Neuronal stem cell (in vitro differentiated cells): ENCODE results near the gene GDPD3.
A peak's percentile ranks its signal among the peaks of the same experiment; 100 is the strongest.

Experiments used
- DNase-seq: peaks from one replicate; pipeline ENCODE4 v3.0.0-alpha.2; 2013; ENCODE audit warnings: low spot score
- H2AFZ ChIP-seq: one replicate; pipeline ENCODE4 v1.6.1; 2013; ENCODE audit warnings: mild to moderate bottlenecking, low read length, inconsistent platforms
- H2AK5ac ChIP-seq: 2 replicates; pipeline ENCODE4 v1.6.1; 2013; ENCODE audit warnings: low read depth, mild to moderate bottlenecking, inconsistent platforms, low read length, moderate library complexity, mixed read lengths
- H2BK120ac ChIP-seq: 2 replicates; pipeline ENCODE4 v1.6.1; 2013; ENCODE audit warnings: low read depth, mild to moderate bottlenecking, inconsistent platforms, low read length, moderate library complexity, mixed read lengths
- H2BK12ac ChIP-seq: one replicate; pipeline ENCODE4 v1.6.1; 2013; ENCODE audit warnings: low read length, inconsistent platforms
- H2BK15ac ChIP-seq: 2 replicates; pipeline ENCODE4 v1.6.1; 2013; ENCODE audit warnings: mild to moderate bottlenecking, low read length, inconsistent platforms, mixed read lengths
- H2BK5ac ChIP-seq: one replicate; pipeline ENCODE4 v1.6.1; 2013; ENCODE audit warnings: inconsistent platforms, mild to moderate bottlenecking, low read length, moderate library complexity
- H3K14ac ChIP-seq: one replicate; pipeline ENCODE4 v1.6.1; 2013; ENCODE audit warnings: low read length, inconsistent platforms
- H3K18ac ChIP-seq: 2 replicates; pipeline ENCODE4 v1.6.1; 2013; ENCODE audit warnings: low read length, inconsistent platforms
- H3K23ac ChIP-seq: 2 replicates; pipeline ENCODE4 v1.6.1; 2013; ENCODE audit warnings: low read depth, mild to moderate bottlenecking, mixed read lengths, low read length, inconsistent platforms; ENCODE audit not compliant: poor library complexity
- H3K27ac ChIP-seq: replicated peaks from 3 replicates; pipeline ENCODE4 v1.5.1; 2013; ENCODE audit warnings: low read length, inconsistent platforms
- H3K27me3 ChIP-seq, 3 experiments: 2 replicates each; pipeline ENCODE4 v1.6.1; 2013; ENCODE audit warnings: low read length in 3 of 3, mild to moderate bottlenecking in 2 of 3, inconsistent platforms in 1 of 3, low read depth in 1 of 3, mixed read lengths in 1 of 3, moderate library complexity in 1 of 3; ENCODE audit not compliant: control insufficient read depth in 3 of 3, insufficient read depth in 3 of 3
- H3K36me3 ChIP-seq, 2 donors: replicated peaks in 1 of 2; 2 replicates each; pipeline ENCODE4 v1.6.1; 2013; ENCODE audit warnings: low read length in 2 of 2; ENCODE audit not compliant: control insufficient read depth in 2 of 2, insufficient read depth in 2 of 2
- H3K4ac ChIP-seq: 2 replicates; pipeline ENCODE4 v1.6.1; 2013; ENCODE audit warnings: inconsistent platforms, mild to moderate bottlenecking, low read length, moderate library complexity
- H3K4me1 ChIP-seq, 2 donors: 1 replicate in 1 of 2; 2 replicates in 1 of 2; pipeline ENCODE4 v1.6.1; 2013; ENCODE audit warnings: low read length in 2 of 2, low read depth in 1 of 2; ENCODE audit not compliant: control insufficient read depth in 2 of 2, insufficient read depth in 1 of 2
- H3K4me2 ChIP-seq: one replicate; pipeline ENCODE4 v1.6.1; 2013; ENCODE audit warnings: mild to moderate bottlenecking, low read length, inconsistent platforms; ENCODE audit not compliant: insufficient read depth, poor library complexity, severe bottlenecking
- H3K4me3 ChIP-seq, 2 donors: 2 replicates each; pipeline ENCODE4 v1.5.1; 2013; ENCODE audit warnings: low read length in 2 of 2, mild to moderate bottlenecking in 2 of 2, inconsistent platforms in 1 of 2, moderate library complexity in 1 of 2
- H3K79me1 ChIP-seq: one replicate; pipeline ENCODE4 v1.6.1; 2013; ENCODE audit warnings: low read depth, mild to moderate bottlenecking, inconsistent platforms, low read length, moderate library complexity
- H3K9ac ChIP-seq: one replicate; pipeline ENCODE4 v1.6.1; 2013; ENCODE audit warnings: mild to moderate bottlenecking, low read depth, low read length, inconsistent platforms; ENCODE audit not compliant: poor library complexity
- H3K9me3 ChIP-seq, 2 donors: replicated peaks in 1 of 2; 2 replicates each; pipeline versions ENCODE3 to v1.6.1; 2013; ENCODE audit warnings: low read length in 2 of 2, mild to moderate bottlenecking in 2 of 2, inconsistent platforms in 1 of 2, low read depth in 1 of 2, mixed read lengths in 1 of 2, moderate library complexity in 1 of 2; ENCODE audit not compliant: control insufficient read depth in 2 of 2, insufficient read depth in 1 of 2
- H4K8ac ChIP-seq: one replicate; pipeline ENCODE4 v1.6.1; 2013; ENCODE audit warnings: low read depth, mild to moderate bottlenecking, inconsistent platforms, low read length, moderate library complexity
- H4K91ac ChIP-seq: one replicate; pipeline ENCODE4 v1.6.1; 2013; ENCODE audit warnings: low read length, low read depth, mild to moderate bottlenecking, inconsistent platforms; ENCODE audit not compliant: poor library complexity
- WGBS, 2 donors: extraction: QIAGEN DNeasy Blood & Tissue Kit; methylation state at CpG; one replicate each; pipeline ENCODE4 v1.1.7; 2013; ENCODE audit warnings: missing lambda C conversion rate in 2 of 2, mixed read lengths in 1 of 2; ENCODE audit not compliant: insufficient read length in 2 of 2, insufficient replicate concordance in 1 of 2; ENCODE audit errors: extremely low coverage in 2 of 2; 5-methylcytosine and 5-hydroxymethylcytosine counted together

The GDPD3 gene

DNA sequence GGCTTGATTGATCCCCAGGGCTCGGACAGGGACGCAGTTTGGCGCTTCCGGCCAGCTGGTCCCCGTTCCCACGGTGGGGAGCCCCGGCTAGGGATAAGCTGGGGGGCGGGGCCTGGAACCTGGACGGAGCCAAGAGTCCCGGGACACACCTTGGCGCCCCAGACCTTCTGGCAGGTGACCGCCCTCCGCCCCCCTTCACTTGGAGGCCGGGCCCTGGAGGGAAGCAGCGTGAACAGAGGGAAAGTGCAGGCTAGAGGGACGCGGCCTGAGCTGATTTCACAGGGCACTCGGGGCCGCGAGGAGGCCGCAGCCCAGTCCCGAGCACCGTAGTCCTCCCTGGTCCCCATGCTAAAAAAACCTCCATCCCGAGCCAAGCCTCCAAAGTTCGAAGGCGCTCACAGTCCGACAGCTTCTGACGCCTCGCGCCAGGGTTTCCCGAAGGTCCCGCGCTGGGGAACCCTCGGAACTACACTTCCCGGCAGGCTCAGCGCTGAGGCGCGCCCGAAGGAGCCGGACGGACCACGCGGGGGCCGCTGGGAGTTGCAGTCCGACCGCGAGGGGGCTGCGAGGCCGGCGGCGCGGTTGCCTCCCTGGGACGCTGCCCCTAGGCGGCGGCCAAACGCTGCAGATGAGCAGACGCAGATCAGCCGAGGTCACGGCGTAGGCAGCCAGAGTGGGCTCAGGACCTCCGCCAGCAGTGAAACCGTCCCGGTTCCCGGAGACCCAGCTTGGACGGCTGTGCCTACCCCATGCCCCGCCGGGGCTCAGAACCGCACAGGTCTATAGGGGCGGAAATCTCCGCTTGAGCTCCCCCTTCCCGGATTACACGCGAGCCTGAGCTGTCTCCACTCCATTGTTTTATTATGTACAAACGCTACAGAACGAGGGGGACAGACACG is 21.6 kb downstream of the GDPD3 start, which contains the start of gene TBX6:
Gene TBX6 (minus strand): TSS at position 451 of the 899 bp plus-strand sequence. CDS start 731 bp downstream, outside the sequence.
- Histone ChIP-seq H2AFZ (peak within 1 kb of the TSS; percentile 88), H3K9ac (peak within 1 kb of the TSS; percentile 80), H3K4me1 (peaks cover 20 to 26% of the 10 kb centered on the region in 2 donors), H2AK5ac (peak within 1 kb of the TSS; percentile 92), H3K4ac (peak within 1 kb of the TSS; percentile 29), H3K14ac (peak within 1 kb of the TSS; percentile 86), H3K9me3 (peaks cover 4 to 6% of the 10 kb centered on the region in 2 donors), H2BK5ac (peak within 1 kb of the TSS; percentile 78), H3K27ac (no peak within 1 kb of the TSS), H3K23ac (peak within 1 kb of the TSS; percentile 92), H3K4me3 (peak within 1 kb of the TSS; percentile 48 to 76), H2BK15ac (peak within 1 kb of the TSS; percentile 96), H3K18ac (peak within 1 kb of the TSS; percentile 99), H2BK12ac (peak within 1 kb of the TSS; percentile 79), H3K36me3 (peaks cover 0 to 5% of the 10 kb centered on the region in 2 donors), H3K27me3 (no peaks in the 10 kb centered on the region), H2BK120ac (peak within 1 kb of the TSS; percentile 95), H4K91ac (peak within 1 kb of the TSS; percentile 81), H4K8ac (peak within 1 kb of the TSS; percentile 32), H3K79me1 (no peaks in the 10 kb centered on the region), H3K4me2 (peak within 1 kb of the TSS; percentile 89)
- WGBS, 2 donors: no CpG with 5 or more reads among the region's 76 CpGs
- peak; percentile 93 for DNase-seq

DNA sequence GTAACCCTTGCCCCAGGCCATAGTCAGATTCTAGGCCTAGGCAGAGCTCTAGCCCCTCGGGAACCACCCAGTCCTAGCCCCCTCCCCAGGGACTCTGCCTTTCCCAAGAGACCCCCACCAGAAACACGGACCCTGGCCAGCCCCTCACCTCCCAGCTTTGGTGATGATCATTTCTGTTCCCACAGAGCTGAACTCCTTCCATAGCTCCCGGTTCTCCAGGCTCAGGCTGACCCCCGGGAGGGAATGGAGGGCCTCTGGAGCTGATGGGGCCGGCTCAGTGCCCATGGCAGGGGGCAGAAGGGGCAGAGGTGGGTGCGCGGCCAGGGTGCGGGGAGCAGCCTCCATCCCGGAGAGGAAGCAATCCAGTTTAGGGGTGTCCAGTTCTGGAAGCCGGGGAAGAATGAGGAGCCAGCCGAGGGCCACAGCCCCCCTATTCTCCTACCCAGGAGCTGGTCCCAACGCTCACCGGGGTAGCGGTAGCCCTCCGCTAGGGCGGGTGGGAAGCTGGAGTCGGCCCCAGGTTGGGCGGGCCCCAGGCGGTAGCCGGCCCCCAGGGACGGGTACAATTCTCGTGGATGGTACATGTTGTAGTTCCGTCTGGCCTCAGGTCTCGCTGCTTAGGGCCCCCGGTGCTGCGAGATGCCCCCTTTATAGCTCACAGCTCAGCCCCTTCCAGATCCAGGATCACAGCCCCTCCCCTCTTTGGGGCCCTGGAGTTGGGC is 22.6 kb downstream of the GDPD3 start:
- Histone ChIP-seq H2BK12ac (peak overlapping the region; percentile 63), H3K79me1 (no peaks in the 10 kb centered on the region), H3K9ac (peak overlapping the region; percentile 40), H3K18ac (peak overlapping the region; percentile 99), H2BK120ac (peak overlapping the region; percentile 95), H3K23ac (peak overlapping the region; percentile 38), H3K4me3 (no peak overlapping the region), H2AK5ac (peak overlapping the region; percentile 92), H2BK5ac (peak overlapping the region; percentile 78), H4K91ac (peak overlapping the region; percentile 27), H3K4ac (peak overlapping the region; percentile 29), H3K9me3 (peaks cover 0 to 3% of the 10 kb centered on the region in 2 donors), H3K4me1 (peaks cover 20 to 24% of the 10 kb centered on the region in 2 donors), H3K4me2 (peak overlapping the region; percentile 82), H3K27ac (no peak overlapping the region), H4K8ac (peak overlapping the region; percentile 32), H3K14ac (no peak overlapping the region), H2BK15ac (peak overlapping the region; percentile 96), H3K27me3 (no peaks in the 10 kb centered on the region), H3K36me3 (peaks cover under 1 to 5% of the 10 kb centered on the region in 2 donors), H2AFZ (peak overlapping the region; percentile 88)
- whole genome bisulfite sequencing, 2 donors: no CpG with 5 or more reads among the region's 26 CpGs
- DNase-seq: no peak

DNA sequence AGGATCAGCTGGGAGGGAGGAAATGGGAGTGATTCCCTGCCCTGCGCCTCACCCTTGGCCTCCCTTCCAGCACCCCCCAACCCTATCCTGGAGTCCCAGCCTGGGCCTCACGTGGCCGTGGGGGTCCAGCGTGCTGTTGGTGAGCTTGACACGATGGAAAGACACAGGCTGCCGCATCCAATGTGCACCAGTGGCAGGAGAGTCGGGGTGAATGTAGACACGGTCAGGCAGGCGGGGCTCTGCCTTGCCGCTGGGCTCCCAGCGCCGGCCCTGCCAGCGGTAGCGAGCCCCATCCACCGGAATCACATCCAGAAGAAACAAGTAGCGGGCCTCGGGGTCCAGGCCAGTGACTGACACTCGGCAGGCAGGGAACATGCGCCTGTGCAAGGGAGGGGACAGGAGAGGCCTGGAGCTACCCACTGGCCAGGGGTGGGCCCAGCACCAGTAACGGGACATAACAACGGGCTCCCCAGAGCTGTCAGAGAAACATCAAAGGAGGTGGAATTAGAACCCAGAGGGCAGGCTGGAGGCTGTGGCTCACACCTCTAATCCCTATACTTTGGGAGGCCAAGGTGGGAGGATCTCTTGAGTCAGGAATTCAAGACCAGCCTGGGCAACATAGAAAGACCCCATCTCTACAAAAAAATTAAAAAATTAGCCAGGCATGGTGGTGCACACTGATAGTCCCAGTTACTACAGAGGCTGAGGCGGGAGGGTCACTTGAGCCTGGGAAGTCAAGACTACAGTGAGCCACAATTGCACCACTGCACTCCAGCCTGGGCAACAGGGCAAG is 24.3 kb downstream of the GDPD3 start:
- Histone ChIP-seq H3K14ac (no peak overlapping the region), H2BK120ac (no peak overlapping the region), H3K23ac (peak overlapping the region; percentile 92), H2BK12ac (no peak overlapping the region), H2BK15ac (peak overlapping the region; percentile 71), H3K27ac (no peak overlapping the region), H3K9ac (peak overlapping the region; percentile 7), H3K4ac (no peak overlapping the region), H3K27me3 (no peaks in the 10 kb centered on the region), H3K4me2 (no peak overlapping the region), H4K91ac (no peak overlapping the region), H2AK5ac (peak overlapping the region; percentile 53), H3K4me1 (peaks cover 10 to 11% of the 10 kb centered on the region in 2 donors), H3K18ac (peak overlapping the region; percentile 57), H3K36me3 (peaks cover 14 to 17% of the 10 kb centered on the region in 2 donors), H3K79me1 (no peaks in the 10 kb centered on the region), H4K8ac (no peak overlapping the region), H2AFZ (no peak overlapping the region), H3K4me3 (no peak overlapping the region), H2BK5ac (peak overlapping the region; percentile 4), H3K9me3 (peaks cover 0 to 3% of the 10 kb centered on the region in 2 donors)
- WGBS, 2 donors: no CpG with 5 or more reads among the region's 22 CpGs
- no peak for DNase-seq
